Common myeloid progenitor, CD34-positive (primary cell): ENCODE results near the gene IKBKE.

Experiments used
- CTCF ChIA-PET: fragments of 350-600 bp; sonication (Branson Sonifier 250); formaldehyde crosslinking; loops from one replicate; lab custom pipeline; 2021; ENCODE audit warnings: antibody characterized with exemption; lab: Charles Lee
- POLR2A ChIA-PET: fragments of 350-600 bp; sonication (Branson Sonifier 250); formaldehyde crosslinking; loops from one replicate; lab custom pipeline; 2021; ENCODE audit warnings: antibody characterized with exemption; lab: Charles Lee
- DNase-seq, 3 donors: peaks; one replicate each; pipeline versions ENCODE4 v3.0.0 to v3.0.0-alpha.2; 2013
- H3K27ac ChIP-seq, 2 experiments: 1 replicate in 1 of 2; 2 replicates in 1 of 2; pipeline ENCODE4 v1.7.0; 2013; ENCODE audit warnings: inconsistent platforms in 2 of 2, low read length in 2 of 2, mild to moderate bottlenecking in 2 of 2, low read depth in 1 of 2, moderate library complexity in 1 of 2; ENCODE audit not compliant: severe bottlenecking in 2 of 2, insufficient read depth in 1 of 2, poor library complexity in 1 of 2
- H3K27me3 ChIP-seq, 5 experiments: replicated peaks in 2 of 5; 1 replicate in 3 of 5; 2 replicates in 2 of 5; pipeline versions ENCODE4 v1.6.1 to v1.7.0; 2013; ENCODE audit warnings: low read length in 4 of 5, mild to moderate bottlenecking in 2 of 5, moderate library complexity in 2 of 5, inconsistent platforms in 1 of 5; ENCODE audit not compliant: insufficient read depth in 5 of 5, control insufficient read depth in 4 of 5
- H3K36me3 ChIP-seq, 4 experiments: 1 replicate in 2 of 4; 2 replicates in 2 of 4; pipeline versions ENCODE4 v1.6.1 to v1.7.0; 2013; ENCODE audit warnings: low read length in 3 of 4, control low read depth in 1 of 4, mild to moderate bottlenecking in 1 of 4; ENCODE audit not compliant: control insufficient read depth in 4 of 4, insufficient read depth in 4 of 4
- H3K4me1 ChIP-seq, 4 experiments: 1 replicate in 3 of 4; 2 replicates in 1 of 4; pipeline versions ENCODE4 v1.6.1 to v1.7.1; 2013; ENCODE audit warnings: low read length in 3 of 4, mild to moderate bottlenecking in 3 of 4, control low read depth in 1 of 4, inconsistent platforms in 1 of 4, moderate library complexity in 1 of 4; ENCODE audit not compliant: control insufficient read depth in 4 of 4, insufficient read depth in 4 of 4; ENCODE audit errors: control extremely low read depth in 1 of 4
- H3K4me3 ChIP-seq, 7 experiments: 1 replicate in 4 of 7; 2 replicates in 3 of 7; pipeline versions ENCODE4 v1.5.1 to v1.7.0; 2013; ENCODE audit warnings: mild to moderate bottlenecking in 7 of 7, low read length in 6 of 7, moderate library complexity in 6 of 7, inconsistent platforms in 2 of 7, low read depth in 2 of 7, control low read depth in 1 of 7; ENCODE audit not compliant: insufficient read depth in 4 of 7, control insufficient read depth in 1 of 7; ENCODE audit errors: extremely low read depth in 1 of 7
- H3K9me3 ChIP-seq, 5 experiments: 1 replicate in 4 of 5; 2 replicates in 1 of 5; pipeline versions ENCODE4 v1.6.1 to v1.7.1; 2013; ENCODE audit warnings: low read length in 4 of 5, mild to moderate bottlenecking in 2 of 5, inconsistent platforms in 1 of 5, low read depth in 1 of 5, moderate library complexity in 1 of 5; ENCODE audit not compliant: control insufficient read depth in 4 of 5, insufficient read depth in 2 of 5; ENCODE audit errors: control extremely low read depth in 1 of 5
- WGBS: methylation state at CpG from one replicate; pipeline ENCODE4 v1.1.5; 2013; ENCODE audit not compliant: insufficient coverage; 5-methylcytosine and 5-hydroxymethylcytosine counted together

IKBKE gene

DNA sequence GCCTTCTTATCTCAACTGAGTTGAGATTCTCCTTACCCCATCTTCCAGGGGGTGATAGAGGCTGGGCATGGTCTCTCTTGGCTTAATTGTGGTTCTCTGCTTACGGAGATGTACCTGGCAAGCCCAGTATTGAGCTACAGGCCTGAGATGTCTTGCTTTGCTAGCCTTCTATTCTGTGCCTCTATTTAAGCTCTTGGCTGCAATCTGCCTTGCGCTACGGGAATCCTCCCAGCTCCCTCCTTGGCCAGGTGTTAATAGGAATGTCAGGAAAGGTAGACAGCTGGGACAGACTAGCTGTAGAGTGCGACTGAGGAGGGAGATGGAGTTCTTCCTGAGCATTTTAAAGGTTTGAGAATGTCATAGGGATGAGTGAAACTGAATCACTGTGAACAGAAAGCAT, 10.6 kb upstream of the IKBKE start:
- no peak for DNase-seq
- ChIA-PET CTCF (interaction anchor here (0.9 to 10.2 kb wide), 6 partner anchors 11 to 171 kb away, joined by 3 to 69 read pairs (median 11); partner anchors contain the start of gene IKBKE), POLR2A (no interaction called here)
- no peak overlapping the region for H3K4me3 ChIP-seq
- peaks cover 0 to 36% (median 4%) of the 10 kb centered on the region in 4 experiments for H3K36me3 ChIP-seq
- WGBS = 100% methylated on average over 2 of the region's 4 CpGs
- peaks cover 3 to 47% (median 24%) of the 10 kb centered on the region in 4 experiments for H3K4me1 ChIP-seq
- H3K9me3 ChIP-seq = no peaks in the 10 kb centered on the region
- no peaks in the 10 kb centered on the region for H3K27me3 ChIP-seq
- no peak overlapping the region for H3K27ac ChIP-seq

DNA sequence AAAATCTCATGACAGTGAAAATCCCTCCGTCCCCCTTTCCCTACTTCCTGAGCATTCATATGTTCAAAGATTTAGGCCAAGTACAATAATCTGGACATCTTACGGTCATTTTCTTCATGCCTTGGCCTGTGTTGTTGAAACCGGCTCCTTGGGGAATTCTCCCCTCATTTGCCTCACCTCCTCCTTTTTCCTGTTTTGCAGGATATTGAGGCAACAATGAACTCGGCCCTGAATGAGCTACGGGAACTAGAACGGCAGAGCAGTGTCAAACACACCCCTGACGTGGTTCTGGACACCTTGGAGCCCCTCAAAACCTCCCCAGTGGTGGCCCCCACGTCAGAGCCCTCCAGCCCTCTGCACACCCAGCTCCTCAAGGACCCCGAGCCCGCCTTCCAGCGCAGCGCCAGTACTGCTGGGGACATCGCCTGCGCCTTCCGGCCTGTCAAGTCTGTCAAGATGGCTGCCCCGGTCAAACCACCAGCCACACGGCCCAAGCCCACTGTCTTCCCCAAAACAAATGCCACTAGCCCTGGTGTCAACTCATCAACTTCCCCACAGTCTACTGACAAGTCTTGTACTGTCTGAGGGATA, 9.3 kb upstream of the IKBKE start:
- POLR2A ChIA-PET = no interaction called here
- 93% methylated on average over 10 of the region's 17 CpGs for WGBS
- H3K9me3 ChIP-seq = no peaks in the 10 kb centered on the region
- no peak overlapping the region for H3K27ac ChIP-seq
- DNase-seq = no peak
- CTCF ChIA-PET = interaction anchor here (0.8 to 10.2 kb wide), 9 partner anchors 8 to 126 kb away, joined by 3 to 69 read pairs (median 9); partner anchors contain the start of gene IKBKE
- no peak overlapping the region for H3K4me3 ChIP-seq
- H3K27me3 ChIP-seq = no peaks in the 10 kb centered on the region
- H3K4me1 ChIP-seq = peaks cover 3 to 47% (median 24%) of the 10 kb centered on the region in 4 experiments
- peaks cover 0 to 24% (median 1%) of the 10 kb centered on the region in 4 experiments for H3K36me3 ChIP-seq

DNA sequence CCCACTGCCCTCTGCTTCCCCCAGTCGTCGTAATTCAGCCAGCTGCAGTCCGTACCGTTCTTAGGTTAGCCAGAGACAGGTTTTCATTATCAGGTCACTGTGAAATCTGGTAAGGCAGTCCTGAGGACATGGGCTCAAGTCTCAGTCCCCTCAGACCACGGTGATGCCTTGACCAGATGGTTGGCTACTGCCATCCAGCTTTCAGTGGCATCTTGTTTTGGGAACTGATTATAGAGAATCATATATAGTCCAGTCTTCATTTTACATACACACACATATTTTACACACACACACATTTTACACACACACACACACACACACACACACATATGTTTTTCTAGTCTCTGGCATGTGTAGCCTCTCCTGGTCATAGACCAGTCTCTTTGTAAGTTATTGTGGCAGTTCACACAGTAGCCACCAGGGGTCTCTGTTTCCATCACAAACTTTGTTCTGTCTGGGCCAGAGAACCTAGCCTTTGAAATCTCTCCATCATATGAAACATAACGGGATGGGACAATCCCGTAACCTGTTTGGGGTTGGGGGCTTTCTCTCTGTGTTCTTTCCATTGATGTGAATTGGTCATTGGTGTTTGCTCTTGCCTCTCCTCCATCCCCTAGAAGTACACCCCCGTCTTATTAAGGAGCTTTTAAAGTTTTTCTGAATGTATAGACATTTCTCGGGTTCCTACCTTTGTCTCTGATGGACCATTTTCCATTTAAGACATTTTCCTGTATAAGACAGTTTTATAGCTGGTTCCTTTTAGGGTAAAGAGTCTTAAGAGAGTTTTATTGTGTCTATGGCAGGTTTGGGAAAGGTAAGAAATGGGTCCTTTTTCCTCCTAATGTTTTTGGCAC, 8.4 kb upstream of the IKBKE start:
- Histone ChIP-seq H3K36me3 (peaks cover 0 to 23% (median 1%) of the 10 kb centered on the region in 4 experiments), H3K4me3 (no peak overlapping the region), H3K4me1 (peaks cover 3 to 46% (median 20%) of the 10 kb centered on the region in 4 experiments), H3K27me3 (no peaks in the 10 kb centered on the region), H3K27ac (no peak overlapping the region), H3K9me3 (no peaks in the 10 kb centered on the region)
- DNase-seq = peak; percentile 60 to 81 (median 75)
- 91% methylated on average over 5 of the region's 9 CpGs for WGBS
- ChIA-PET CTCF (interaction anchor here (0.8 to 10.2 kb wide), 12 partner anchors 9 to 125 kb away, joined by 3 to 69 read pairs (median 5); partner anchors contain the start of gene IKBKE), POLR2A (no interaction called here)

DNA sequence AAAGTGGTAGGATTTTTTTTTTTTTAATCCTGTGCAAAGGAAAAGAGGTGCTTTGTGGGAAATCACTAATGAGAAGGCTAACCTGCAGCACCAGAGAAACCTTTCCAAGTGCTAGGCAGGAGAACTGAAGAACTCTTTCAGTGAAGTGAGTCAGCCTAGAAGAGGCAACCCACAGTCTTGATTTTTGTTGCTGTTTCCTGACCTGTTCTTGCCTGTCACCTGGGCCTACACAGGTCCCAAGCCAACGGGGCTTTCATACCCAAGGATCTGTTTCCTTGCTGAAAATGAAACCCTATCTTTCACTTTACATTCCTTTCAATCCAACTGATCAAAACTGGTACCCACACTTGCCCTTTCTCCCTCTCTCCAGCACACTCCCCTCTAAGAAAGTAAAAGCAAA, 7.1 kb upstream of the IKBKE start:
- WGBS = 50% methylated on average over 1 of the region's 1 CpG
- ChIA-PET CTCF (interaction anchor here (0.6 to 10.2 kb wide), 4 partner anchors 8 to 71 kb away, joined by 3 to 69 read pairs (median 36); partner anchors contain the start of gene IKBKE), POLR2A (no interaction called here)
- no peak for DNase-seq
- Histone ChIP-seq H3K27ac (no peak overlapping the region), H3K4me3 (no peak overlapping the region), H3K4me1 (peaks cover 4 to 49% (median 22%) of the 10 kb centered on the region in 4 experiments), H3K36me3 (peaks cover 0 to 23% (median 1%) of the 10 kb centered on the region in 4 experiments), H3K9me3 (no peaks in the 10 kb centered on the region), H3K27me3 (no peaks in the 10 kb centered on the region)

DNA sequence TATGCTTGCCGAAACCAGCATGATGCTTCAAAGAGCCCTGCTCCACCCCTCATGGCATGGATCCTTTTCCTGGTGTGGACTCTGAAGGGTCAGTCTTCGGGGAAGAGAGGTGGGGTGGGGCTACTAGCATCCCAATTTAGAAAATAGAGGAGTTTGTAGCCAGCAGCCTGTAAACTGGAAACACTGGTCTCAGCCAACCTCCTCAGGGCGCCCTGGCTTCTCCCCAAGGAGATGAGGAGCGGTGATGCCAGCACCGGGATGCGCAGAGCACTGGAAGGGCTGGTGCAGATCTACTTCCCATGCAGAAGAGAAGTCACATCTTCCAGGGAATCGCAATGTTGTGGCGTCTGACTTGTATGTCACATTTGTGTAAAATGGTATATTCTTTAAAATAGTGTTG, 6.4 kb upstream of the IKBKE start:
- H3K36me3 ChIP-seq = peaks cover 0 to 16% (median 1%) of the 10 kb centered on the region in 4 experiments
- H3K27ac ChIP-seq = peak overlapping the region in 1 of 2 experiments; percentile 68
- H3K27me3 ChIP-seq = no peaks in the 10 kb centered on the region
- ChIA-PET CTCF (interaction anchor here (1.3 to 10.2 kb wide), 2 partner anchors 14 to 122 kb away, joined by 3 to 69 read pairs; no protein-coding TSS in a partner anchor), POLR2A (no interaction called here)
- no peak overlapping the region for H3K4me3 ChIP-seq
- WGBS = 99% methylated on average over 7 of the region's 8 CpGs
- H3K4me1 ChIP-seq = peaks cover 4 to 56% (median 28%) of the 10 kb centered on the region in 4 experiments
- DNase-seq = no peak
- no peaks in the 10 kb centered on the region for H3K9me3 ChIP-seq

DNA sequence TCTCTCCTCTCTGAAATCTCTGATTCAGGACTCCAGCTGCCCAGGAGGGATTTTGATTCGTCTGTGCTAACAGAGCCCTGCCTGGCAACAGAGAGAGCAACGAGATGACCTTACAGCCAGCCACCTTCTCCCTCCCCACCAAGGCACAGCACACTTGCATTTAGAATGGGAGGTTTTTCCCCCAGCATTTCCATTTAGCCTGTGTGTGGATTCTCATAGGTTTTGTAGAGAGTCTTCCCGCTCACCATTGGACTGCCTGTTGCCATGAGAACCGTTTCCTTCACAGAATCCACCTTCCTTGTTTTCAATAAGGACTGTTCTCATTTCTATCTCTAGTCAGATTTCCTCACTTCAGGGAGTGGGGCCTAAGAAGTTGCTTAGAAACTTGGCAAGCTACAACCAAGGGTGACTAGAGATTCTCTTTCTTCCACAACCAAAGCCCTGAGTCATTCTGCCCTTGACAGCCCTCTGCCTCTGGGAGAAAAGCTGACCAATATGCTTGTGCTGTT, 5.8 kb upstream of the IKBKE start:
- peak; percentile 62 to 91 (median 88) for DNase-seq
- no peaks in the 10 kb centered on the region for H3K9me3 ChIP-seq
- ChIA-PET CTCF (interaction anchor here (0.8 to 10.2 kb wide), 4 partner anchors 13 to 171 kb away, joined by 3 to 69 read pairs (median 3); partner anchors contain the start of gene DYRK3), POLR2A (no interaction called here)
- peaks cover 0 to 10% (median 1%) of the 10 kb centered on the region in 4 experiments for H3K36me3 ChIP-seq
- no peak overlapping the region for H3K4me3 ChIP-seq
- peak overlapping the region; percentile 34 to 68 for H3K27ac ChIP-seq
- H3K4me1 ChIP-seq = peaks cover 4 to 59% (median 31%) of the 10 kb centered on the region in 4 experiments
- WGBS = 36% methylated on average over 4 of the region's 4 CpGs
- no peaks in the 10 kb centered on the region for H3K27me3 ChIP-seq
